IPS-18c (cell line): ENCODE measurements around the gene SH2D1B.

Experiments
- H3K4me3 ChIP-seq: 2 replicates; pipeline ENCODE4 v1.7.0; 2013; ENCODE audit warnings: low read depth, mild to moderate bottlenecking, low read length, moderate library complexity; ENCODE audit not compliant: insufficient read depth
- H3K9me3 ChIP-seq: one replicate; pipeline ENCODE4 v1.6.1; 2013; ENCODE audit warnings: mild to moderate bottlenecking, low read length, moderate library complexity; ENCODE audit not compliant: control insufficient read depth, insufficient read depth

The SH2D1B gene

GRCh38 chr1:162372159-162373071 lies 39.5 kb downstream of the SH2D1B start:
- no peak overlapping the region for H3K4me3 ChIP-seq
- no peaks in the 10 kb centered on the region for H3K9me3 ChIP-seq

DNA sequence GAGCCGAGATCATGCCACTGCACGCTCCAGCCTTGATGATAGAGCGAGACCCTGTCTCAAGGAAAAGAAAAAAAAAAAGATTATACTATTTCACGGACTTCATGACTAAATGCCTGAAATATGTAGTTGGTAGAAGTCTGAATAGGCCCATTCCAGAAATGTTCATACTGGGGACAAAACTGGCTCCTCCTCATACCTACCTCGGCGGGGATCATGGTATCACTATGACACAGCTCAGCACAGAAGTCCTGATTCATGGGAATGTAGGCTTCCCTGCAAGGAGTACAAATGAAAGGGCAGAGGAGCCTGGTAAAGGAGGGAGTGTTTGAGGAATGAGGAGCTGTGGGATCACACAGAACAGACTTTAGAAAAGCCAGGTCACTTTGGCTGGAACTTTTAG lies 40.3 kb downstream of the SH2D1B start:
- Histone ChIP-seq H3K4me3 (no peak overlapping the region), H3K9me3 (no peaks in the 10 kb centered on the region)

- Histone ChIP-seq H3K9me3 (no peaks in the 10 kb centered on the region), H3K4me3 (no peak overlapping the region)
Observed at GRCh38 chr1:162370721-162371120, 41.2 kb downstream of the SH2D1B start.

DNA sequence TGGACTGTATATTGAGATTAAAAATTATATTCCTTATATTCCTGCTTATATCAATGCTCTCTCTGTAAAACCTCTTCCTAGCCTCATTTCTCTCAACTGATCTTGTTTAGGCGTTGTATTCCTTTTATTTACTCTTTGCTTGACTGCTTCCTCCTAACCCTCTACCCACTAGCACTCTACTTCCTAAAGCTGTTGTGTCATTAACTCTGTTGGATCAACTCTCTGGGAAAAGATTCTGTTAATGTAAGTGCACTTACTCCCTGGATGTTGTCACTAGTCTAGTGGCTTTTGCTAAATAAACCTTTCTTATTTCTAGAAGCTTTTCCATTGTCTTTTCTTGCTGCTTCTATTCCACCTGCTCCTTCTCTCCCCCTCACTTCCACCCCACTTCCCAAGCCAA lies 41.8 kb downstream of the SH2D1B start:
- H3K4me3 ChIP-seq = no peak overlapping the region
- no peaks in the 10 kb centered on the region for H3K9me3 ChIP-seq

GRCh38 chr1:162369571-162369970 lies 42.4 kb downstream of the SH2D1B start:
- Histone ChIP-seq H3K4me3 (no peak overlapping the region), H3K9me3 (no peaks in the 10 kb centered on the region)

DNA sequence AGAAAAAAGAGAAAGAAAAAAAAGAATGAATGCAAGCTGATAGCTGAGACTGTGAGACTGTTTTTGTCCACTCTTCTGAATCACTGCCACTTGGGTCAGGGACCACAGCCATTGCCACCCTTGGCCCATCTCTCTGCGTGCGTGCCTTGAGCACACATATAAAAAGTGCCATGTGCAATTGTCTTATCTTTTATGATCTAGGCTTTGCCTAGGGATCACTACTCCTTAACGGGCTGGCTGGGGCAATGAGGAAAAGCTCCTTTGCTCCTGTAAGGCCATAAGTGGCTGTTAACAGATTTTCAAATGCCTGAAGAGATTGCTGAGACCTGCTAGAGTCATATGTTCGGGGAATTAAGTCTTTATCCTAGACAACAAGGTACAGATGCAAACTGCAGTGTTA lies 43.5 kb downstream of the SH2D1B start:
- Histone ChIP-seq H3K9me3 (no peaks in the 10 kb centered on the region), H3K4me3 (no peak overlapping the region)

DNA sequence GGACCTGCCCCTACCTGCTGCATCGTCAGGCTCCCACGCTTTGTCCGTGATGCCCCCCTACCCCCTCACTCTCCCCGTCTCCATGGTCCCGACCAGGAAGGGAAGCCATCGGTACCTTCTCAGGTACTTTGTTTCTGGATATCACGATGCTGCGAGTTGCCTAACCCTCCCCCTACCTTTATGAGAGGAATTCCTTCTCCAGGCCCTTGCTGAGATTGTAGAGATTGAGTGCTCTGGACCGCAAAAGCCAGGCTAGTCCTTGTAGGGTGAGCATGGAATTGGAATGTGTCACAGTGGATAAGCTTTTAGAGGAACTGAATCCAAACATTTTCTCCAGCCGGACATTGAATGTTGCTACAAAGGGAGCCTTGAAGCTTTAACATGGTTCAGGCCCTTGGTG lies 44.2 kb downstream of the SH2D1B start:
- Histone ChIP-seq H3K9me3 (no peaks in the 10 kb centered on the region), H3K4me3 (no peak overlapping the region)

GRCh38 chr1:162367073-162367472 lies 44.9 kb downstream of the SH2D1B start:
- Histone ChIP-seq H3K9me3 (no peaks in the 10 kb centered on the region), H3K4me3 (no peak overlapping the region)

GRCh38 chr1:162366671-162367070 lies 45.3 kb downstream of the SH2D1B start:
- H3K9me3 ChIP-seq = no peaks in the 10 kb centered on the region
- H3K4me3 ChIP-seq = no peak overlapping the region

DNA sequence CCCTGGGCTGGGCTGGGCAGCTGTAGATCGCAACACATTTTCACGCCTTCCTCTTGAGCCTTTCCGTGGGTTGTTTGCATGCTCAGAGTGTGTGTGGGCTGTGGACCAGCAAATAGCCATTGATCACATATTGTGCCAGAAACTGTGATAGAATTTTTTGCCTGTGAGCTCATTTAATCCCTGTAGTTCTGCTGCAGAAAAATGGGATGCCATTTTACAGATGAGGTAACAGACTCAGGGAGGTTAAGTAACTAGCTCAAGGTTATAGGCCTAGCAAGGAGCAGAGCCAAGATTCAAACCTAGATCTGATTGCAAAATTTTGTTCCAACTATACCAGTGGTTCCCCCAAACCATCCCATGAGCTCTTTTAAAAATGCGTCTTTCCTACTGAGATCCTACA lies 45.8 kb downstream of the SH2D1B start:
- no peak overlapping the region for H3K4me3 ChIP-seq

GRCh38 chr1:162365284-162366020 lies 46.5 kb downstream of the SH2D1B start:
- H3K4me3 ChIP-seq = no peak overlapping the region
- no peaks in the 10 kb centered on the region for H3K9me3 ChIP-seq

More for the DNA sequence above, 45.8 kb downstream of the SH2D1B start:
- H3K9me3 ChIP-seq = no peaks in the 10 kb centered on the region

- H3K9me3 ChIP-seq = no peaks in the 10 kb centered on the region
- H3K4me3 ChIP-seq = no peak overlapping the region
Observed at GRCh38 chr1:162364498-162364897, 47.4 kb downstream of the SH2D1B start.

GRCh38 chr1:162363823-162364222 lies 48.1 kb downstream of the SH2D1B start:
- Histone ChIP-seq H3K9me3 (no peaks in the 10 kb centered on the region), H3K4me3 (no peak overlapping the region)

DNA sequence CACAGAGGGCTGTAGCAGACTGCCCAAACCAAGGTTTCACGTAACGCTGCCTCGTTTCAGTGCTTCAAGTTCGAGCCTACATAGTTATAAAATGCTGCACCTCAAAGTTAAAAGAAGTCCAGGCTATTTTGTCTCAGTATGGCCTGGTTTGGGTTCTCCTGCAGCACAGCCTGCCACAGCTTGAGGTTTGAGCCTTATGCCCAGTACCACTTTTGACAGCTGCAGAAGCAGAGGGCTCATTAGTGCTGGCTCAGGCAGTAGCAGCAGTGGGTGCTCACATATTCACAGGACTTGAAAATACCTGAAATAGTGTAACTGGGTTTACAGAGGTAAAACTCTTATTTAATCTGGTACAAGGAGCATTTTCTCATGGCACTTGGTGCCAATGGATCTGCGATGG lies 50.6 kb downstream of the SH2D1B start:
- no peak overlapping the region for H3K4me3 ChIP-seq

DNA sequence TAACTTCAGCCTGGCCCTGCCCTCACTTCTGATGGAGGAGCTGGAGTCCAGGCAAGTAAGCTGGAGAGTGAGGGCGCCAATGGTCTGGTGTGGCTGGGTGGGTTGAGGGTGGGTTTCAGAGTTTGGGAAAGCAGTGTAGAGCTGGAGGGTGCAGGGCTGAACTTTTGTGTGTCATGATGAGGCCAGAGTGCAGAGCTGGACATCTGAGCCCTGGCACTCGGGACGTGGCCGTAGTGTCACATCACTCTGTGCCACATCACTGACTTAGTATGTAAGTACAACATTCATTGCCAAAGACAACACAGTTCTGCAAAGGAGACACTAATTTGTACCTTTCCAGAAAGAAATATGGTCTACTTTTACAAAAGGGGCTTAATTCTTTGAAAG lies 51.1 kb downstream of the SH2D1B start:
- no peaks in the 10 kb centered on the region for H3K9me3 ChIP-seq
- no peak overlapping the region for H3K4me3 ChIP-seq

More for the DNA sequence above, 50.6 kb downstream of the SH2D1B start:
- no peaks in the 10 kb centered on the region for H3K9me3 ChIP-seq

GRCh38 chr1:162360237-162360873 lies 51.6 kb downstream of the SH2D1B start:
- Histone ChIP-seq H3K4me3 (no peak overlapping the region), H3K9me3 (no peaks in the 10 kb centered on the region)

GRCh38 chr1:162359523-162360236 lies 52.3 kb downstream of the SH2D1B start:
- no peak overlapping the region for H3K4me3 ChIP-seq
- H3K9me3 ChIP-seq = no peaks in the 10 kb centered on the region
